GM12874 (cell line): Measurements from ENCODE around the gene ASTN2.

Source experiments
- CTCF ChIP-seq: IDR thresholded peaks from 2 replicates; pipeline ENCODE4 v1.5.1; 2011; ENCODE audit warnings: low read depth, mild to moderate bottlenecking, control low read depth, low read length, moderate library complexity; ENCODE audit not compliant: insufficient read depth

Gene ASTN2

GRCh38 chr9:116585896-116586295 is 829.0 kb downstream of the ASTN2 start:
- no peak for TF ChIP-seq CTCF

GRCh38 chr9:116585204-116585603 is 829.7 kb downstream of the ASTN2 start:
- no peak for TF ChIP-seq CTCF

GRCh38 chr9:116580853-116581252 is 834.0 kb downstream of the ASTN2 start:
- TF ChIP-seq CTCF: no peak

GRCh38 chr9:116576386-116576785 is 838.5 kb downstream of the ASTN2 start:
- TF ChIP-seq CTCF: no peak

GRCh38 chr9:116574027-116574679 is 840.7 kb downstream of the ASTN2 start:
- no peak for TF ChIP-seq CTCF

- TF ChIP-seq CTCF: peak; percentile 94
These were observed 842.6 kb downstream of the ASTN2 start for GRCh38 chr9:116572095-116572748.

- no peak for TF ChIP-seq CTCF
These were observed 845.7 kb downstream of the ASTN2 start for GRCh38 chr9:116569111-116569510.
